ENCODE measurements around the gene SEL1L3.

The SEL1L3 gene

GRCh38 chr4:25815586-25815985 is 47.2 kb downstream of the SEL1L3 start:
- no peak for DNase-seq

GRCh38 chr4:25814301-25815136 is 48.3 kb downstream of the SEL1L3 start:
- DNase-seq, result peak in 1 of 2 experiments; percentile 15

GRCh38 chr4:25813448-25814106 is 49.2 kb downstream of the SEL1L3 start:
- DNase-seq, result peak; percentile 40 to 68

- DNase-seq, result no peak
These were observed 50.9 kb downstream of the SEL1L3 start for GRCh38 chr4:25811841-25812240.

GRCh38 chr4:25811374-25811690 is 51.5 kb downstream of the SEL1L3 start:
- DNase-seq, result no peak

- DNase-seq, result no peak
These were observed 52.1 kb downstream of the SEL1L3 start for GRCh38 chr4:25810461-25811373.

- peak; percentile 81 to 86 for DNase-seq
These were observed 52.8 kb downstream of the SEL1L3 start for GRCh38 chr4:25809996-25810395.

GRCh38 chr4:25807102-25807728 is 55.6 kb downstream of the SEL1L3 start:
- peak in 1 of 2 experiments; percentile 30 for DNase-seq

- DNase-seq, result no peak
These were observed 57.4 kb downstream of the SEL1L3 start for GRCh38 chr4:25805255-25805860.

GRCh38 chr4:25803720-25804225 is 59.0 kb downstream of the SEL1L3 start:
- no peak for DNase-seq

GRCh38 chr4:25801594-25801993 is 61.2 kb downstream of the SEL1L3 start:
- no peak for DNase-seq

GRCh38 chr4:25800245-25800644 is 62.5 kb downstream of the SEL1L3 start:
- no peak for DNase-seq

- no peak for DNase-seq
These were observed 63.3 kb downstream of the SEL1L3 start for GRCh38 chr4:25799522-25799921.

- no peak for DNase-seq
These were observed 65.7 kb downstream of the SEL1L3 start for GRCh38 chr4:25797136-25797535.

GRCh38 chr4:25795566-25796454 is 67.0 kb downstream of the SEL1L3 start:
- no peak for DNase-seq

GRCh38 chr4:25795091-25795490 is 67.7 kb downstream of the SEL1L3 start:
- DNase-seq, result no peak

- DNase-seq, result no peak
These were observed 69.9 kb downstream of the SEL1L3 start for GRCh38 chr4:25792876-25793275.

- DNase-seq, result no peak
These were observed 70.5 kb downstream of the SEL1L3 start for GRCh38 chr4:25792200-25792791.

GRCh38 chr4:25790024-25790423 is 72.8 kb downstream of the SEL1L3 start:
- no peak for DNase-seq

GRCh38 chr4:25788703-25789238 is 74.0 kb downstream of the SEL1L3 start:
- DNase-seq, result no peak
